Nephron (organoid): Measurements from ENCODE around the gene PLPP3.

Experiments
- H3K27ac Mint-ChIP-seq, 3 experiments: 2 replicates each; pipeline ENCODE4 v1.8.0; 2020; ENCODE audit warnings: mixed read lengths in 3 of 3, mild to moderate bottlenecking in 2 of 3, moderate library complexity in 1 of 3
- H3K27me3 Mint-ChIP-seq: 2 replicates; pipeline ENCODE4 v1.8.0; 2021; ENCODE audit warnings: low read depth, mild to moderate bottlenecking, moderate library complexity, mixed read lengths
- H3K36me3 Mint-ChIP-seq: 2 replicates; pipeline ENCODE4 v1.8.0; 2020; ENCODE audit warnings: low read depth, mixed read lengths
- H3K4me1 Mint-ChIP-seq: 2 replicates; pipeline ENCODE4 v1.8.0; 2020; ENCODE audit warnings: mixed read lengths
- H3K4me3 Mint-ChIP-seq, 3 experiments: 2 replicates each; pipeline ENCODE4 v1.8.0; 2020; ENCODE audit warnings: mild to moderate bottlenecking in 3 of 3, mixed read lengths in 3 of 3, moderate library complexity in 2 of 3
- H3K9me3 Mint-ChIP-seq: 2 replicates; pipeline ENCODE4 v1.8.0; 2020; ENCODE audit warnings: mixed read lengths
- TF ChIP-seq, protein P1 (sequence below), 3 experiments: fragments of 200-600 bp; sonication (generic); IDR thresholded peaks; one replicate each; pipeline ENCODE4 v1.5.0; 2021; ENCODE audit warnings: antibody characterized with exemption in 3 of 3; ENCODE audit not compliant: unreplicated experiment in 3 of 3

The PLPP3 gene

DNA sequence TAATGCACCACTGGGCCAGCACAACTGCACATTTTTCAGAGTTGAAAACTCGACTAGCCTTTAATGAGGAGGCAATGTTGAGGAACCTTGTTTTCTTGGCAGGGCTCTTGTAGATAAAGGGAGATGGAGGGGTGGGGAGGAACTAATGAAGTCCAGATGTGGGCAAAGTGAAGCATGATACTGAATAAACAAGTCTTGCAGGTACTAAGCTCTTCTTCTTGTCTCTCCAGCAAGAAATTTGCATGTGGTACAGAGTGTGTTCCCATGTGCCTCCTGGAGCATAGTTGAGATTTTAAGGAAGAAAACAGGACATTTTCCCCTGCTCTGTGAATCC is 47.0 kb downstream of the PLPP3 start:
- Mint-ChIP-seq H3K27ac (no peak overlapping the region), H3K9me3 (no peaks in the 10 kb centered on the region), H3K4me3 (no peak overlapping the region), H3K36me3 (peaks cover 42% of the 10 kb centered on the region), H3K4me1 (peaks cover 32% of the 10 kb centered on the region), H3K27me3 (no peaks in the 10 kb centered on the region)
- TF ChIP-seq, protein P1, sequence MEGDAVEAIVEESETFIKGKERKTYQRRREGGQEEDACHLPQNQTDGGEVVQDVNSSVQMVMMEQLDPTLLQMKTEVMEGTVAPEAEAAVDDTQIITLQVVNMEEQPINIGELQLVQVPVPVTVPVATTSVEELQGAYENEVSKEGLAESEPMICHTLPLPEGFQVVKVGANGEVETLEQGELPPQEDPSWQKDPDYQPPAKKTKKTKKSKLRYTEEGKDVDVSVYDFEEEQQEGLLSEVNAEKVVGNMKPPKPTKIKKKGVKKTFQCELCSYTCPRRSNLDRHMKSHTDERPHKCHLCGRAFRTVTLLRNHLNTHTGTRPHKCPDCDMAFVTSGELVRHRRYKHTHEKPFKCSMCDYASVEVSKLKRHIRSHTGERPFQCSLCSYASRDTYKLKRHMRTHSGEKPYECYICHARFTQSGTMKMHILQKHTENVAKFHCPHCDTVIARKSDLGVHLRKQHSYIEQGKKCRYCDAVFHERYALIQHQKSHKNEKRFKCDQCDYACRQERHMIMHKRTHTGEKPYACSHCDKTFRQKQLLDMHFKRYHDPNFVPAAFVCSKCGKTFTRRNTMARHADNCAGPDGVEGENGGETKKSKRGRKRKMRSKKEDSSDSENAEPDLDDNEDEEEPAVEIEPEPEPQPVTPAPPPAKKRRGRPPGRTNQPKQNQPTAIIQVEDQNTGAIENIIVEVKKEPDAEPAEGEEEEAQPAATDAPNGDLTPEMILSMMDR (IDR thresholded peaks at IDR 0.05; ENCODE audit: unreplicated experiment in 3 of 3): no peak

DNA sequence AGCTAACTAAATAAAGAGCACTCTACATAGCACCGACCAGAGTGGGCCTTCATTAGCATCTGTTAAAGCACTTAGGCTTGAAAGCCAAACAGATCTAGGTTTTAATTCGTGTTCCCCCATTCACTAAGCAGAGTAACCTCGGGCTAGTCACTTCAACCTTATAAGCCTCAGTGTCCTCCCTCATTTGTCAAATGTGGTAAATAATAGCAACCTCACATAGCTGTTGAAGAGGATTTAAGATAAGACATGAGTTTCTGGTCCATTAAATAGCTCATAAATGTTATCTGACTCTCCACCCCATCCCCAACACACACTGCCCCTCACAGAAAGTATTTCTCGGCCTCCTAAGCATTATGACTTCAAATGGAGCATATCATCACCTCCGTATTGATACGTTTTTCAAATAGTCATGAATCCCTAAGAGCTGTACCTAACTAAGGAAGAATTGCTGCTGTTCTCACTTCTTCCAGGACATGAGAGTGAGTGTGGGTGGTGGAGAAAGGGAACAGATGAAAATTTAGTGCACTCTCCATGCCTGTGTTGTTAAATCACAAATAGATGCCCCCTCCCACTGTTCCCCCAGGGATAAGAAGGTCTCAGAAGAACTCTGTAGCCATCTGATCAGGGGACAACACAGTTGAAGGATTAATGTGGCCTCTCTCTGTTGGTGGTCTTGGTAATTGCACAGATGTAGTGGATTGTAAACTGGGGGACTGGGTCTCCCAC is 47.6 kb downstream of the PLPP3 start:
- Mint-ChIP-seq H3K4me3 (no peak overlapping the region), H3K9me3 (no peaks in the 10 kb centered on the region), H3K4me1 (peaks cover 32% of the 10 kb centered on the region), H3K36me3 (peaks cover 37% of the 10 kb centered on the region), H3K27me3 (no peaks in the 10 kb centered on the region), H3K27ac (no peak overlapping the region)
- TF ChIP-seq, protein P1 (IDR thresholded peaks at IDR 0.05; ENCODE audit: unreplicated experiment in 3 of 3): no peak

- Mint-ChIP-seq H3K36me3 (peaks cover 24% of the 10 kb centered on the region), H3K27ac (peak overlapping the region in 2 of 3 experiments; percentile 23 to 49), H3K4me3 (no peak overlapping the region), H3K4me1 (peaks cover 42% of the 10 kb centered on the region), H3K27me3 (no peaks in the 10 kb centered on the region), H3K9me3 (no peaks in the 10 kb centered on the region)
- TF ChIP-seq, protein P1 (IDR thresholded peaks at IDR 0.05; ENCODE audit: unreplicated experiment in 3 of 3): no peak
Measured at GRCh38 chr1:56529801-56530200, 49.6 kb downstream of the PLPP3 start.

GRCh38 chr1:56527548-56528302 is 51.6 kb downstream of the PLPP3 start:
- Mint-ChIP-seq H3K9me3 (no peaks in the 10 kb centered on the region), H3K27me3 (no peaks in the 10 kb centered on the region), H3K4me3 (peak overlapping the region; percentile 5 to 48 (median 21)), H3K4me1 (peaks cover 39% of the 10 kb centered on the region), H3K27ac (peak overlapping the region in 2 of 3 experiments; percentile 84 to 89), H3K36me3 (peaks cover 25% of the 10 kb centered on the region)
- TF ChIP-seq, protein P1 (IDR thresholded peaks at IDR 0.05; ENCODE audit: unreplicated experiment in 3 of 3): no peak

- peak overlapping the region in 2 of 3 experiments; percentile 84 to 89 for H3K27ac Mint-ChIP-seq
- peaks cover 36% of the 10 kb centered on the region for H3K36me3 Mint-ChIP-seq
- no peaks in the 10 kb centered on the region for H3K27me3 Mint-ChIP-seq
- no peaks in the 10 kb centered on the region for H3K9me3 Mint-ChIP-seq
- TF ChIP-seq, protein P1 (IDR thresholded peaks at IDR 0.05; ENCODE audit: unreplicated experiment in 3 of 3): no peak
- peaks cover 41% of the 10 kb centered on the region for H3K4me1 Mint-ChIP-seq
- H3K4me3 Mint-ChIP-seq: no peak overlapping the region
Measured at GRCh38 chr1:56526571-56527174, 52.7 kb downstream of the PLPP3 start.
